Osteoblast (primary cell): ENCODE results near the gene GRPEL2. TPM values are rescaled to one million over a fixed set of nuclear protein-coding genes. Genes with fewer than 3 reads are reported as not detected.
A peak's percentile ranks its signal among the peaks of the same experiment; 100 is the strongest.

Experiments used
- DNase-seq: peaks from one replicate; pipeline ENCODE4 v3.0.0; 2011; ENCODE audit warnings: low spot score, mixed read lengths; ENCODE audit not compliant: insufficient read length; ENCODE audit errors: missing footprints
- H2AFZ ChIP-seq: 2 replicates; pipeline ENCODE4 v1.6.0; 2011; ENCODE audit warnings: mild to moderate bottlenecking, low read length
- H3K27ac ChIP-seq: 2 replicates; pipeline ENCODE4 v1.5.1; 2011; ENCODE audit warnings: mild to moderate bottlenecking, low read depth, low read length, moderate library complexity
- H3K27me3 ChIP-seq: 2 replicates; pipeline ENCODE4 v1.6.0; 2012; ENCODE audit warnings: mild to moderate bottlenecking, control low read depth, inconsistent platforms, low read length, moderate library complexity; ENCODE audit not compliant: insufficient read depth
- H3K36me3 ChIP-seq: 2 replicates; pipeline ENCODE4 v1.5.1; 2011; ENCODE audit warnings: mild to moderate bottlenecking, low read length, control low read depth, moderate library complexity; ENCODE audit not compliant: insufficient read depth
- H3K4me1 ChIP-seq: 2 replicates; pipeline ENCODE4 v1.5.1; 2011; ENCODE audit warnings: mild to moderate bottlenecking, low read length, control low read depth, moderate library complexity; ENCODE audit not compliant: insufficient read depth
- H3K4me2 ChIP-seq: 2 replicates; pipeline ENCODE4 v1.6.0; 2011; ENCODE audit warnings: mild to moderate bottlenecking, low read length; ENCODE audit not compliant: insufficient read depth
- H3K4me3 ChIP-seq: fragments of 200-600 bp; sonication (generic); 3 replicates; pipeline ENCODE4 v1.5.1; 2012; ENCODE audit warnings: mild to moderate bottlenecking, low read length, inconsistent platforms; ENCODE audit not compliant: insufficient read depth
- H3K79me2 ChIP-seq: 2 replicates; pipeline ENCODE4 v1.6.0; 2012; ENCODE audit warnings: mild to moderate bottlenecking, low read length, control low read depth, inconsistent platforms; ENCODE audit not compliant: insufficient read depth
- H3K9me3 ChIP-seq: 2 replicates; pipeline ENCODE4 v1.5.1; 2011; ENCODE audit warnings: low read depth, low read length, control low read depth
- H4K20me1 ChIP-seq: 2 replicates; pipeline ENCODE4 v1.6.0; 2012; ENCODE audit warnings: mild to moderate bottlenecking, low read length, control low read depth; ENCODE audit not compliant: insufficient read depth
- CTCF ChIP-seq: IDR thresholded peaks from 2 replicates; pipeline ENCODE4 v1.5.1; 2011; ENCODE audit warnings: mild to moderate bottlenecking, low read depth, low read length, moderate library complexity; ENCODE audit errors: extremely low read depth
- total RNA-seq: library from RNA; depleted of rRNA; stranded (reverse); fragments of >200 nt; gene quantifications from 2 replicates; pipeline ENCODE4 v1.2.3, GENCODE V29; 2012

The GRPEL2 gene
- total RNA-seq, 1 donor = 34.7 TPM

- H3K79me2 ChIP-seq = no peaks in the 10 kb centered on the region
- no peak overlapping the region for H3K4me3 ChIP-seq
- no peak overlapping the region for H3K27ac ChIP-seq
- no peak overlapping the region for H3K4me2 ChIP-seq
- no peaks in the 10 kb centered on the region for H3K9me3 ChIP-seq
- no peak overlapping the region for H2AFZ ChIP-seq
- no peaks in the 10 kb centered on the region for H4K20me1 ChIP-seq
- no peaks in the 10 kb centered on the region for H3K4me1 ChIP-seq
- H3K27me3 ChIP-seq = no peaks in the 10 kb centered on the region
- no peak for TF ChIP-seq CTCF
- no peak for DNase-seq
- H3K36me3 ChIP-seq = no peaks in the 10 kb centered on the region
These were observed 34.8 kb upstream of the GRPEL2 start for GRCh38 chr5:149310488-149310887.

GRCh38 chr5:149310947-149311658 lies 34.2 kb upstream of the GRPEL2 start:
- Histone ChIP-seq H3K79me2 (no peaks in the 10 kb centered on the region), H2AFZ (no peak overlapping the region), H3K4me2 (no peak overlapping the region), H3K27me3 (no peaks in the 10 kb centered on the region), H3K4me1 (no peaks in the 10 kb centered on the region), H3K9me3 (no peaks in the 10 kb centered on the region), H4K20me1 (no peaks in the 10 kb centered on the region), H3K27ac (no peak overlapping the region), H3K36me3 (no peaks in the 10 kb centered on the region), H3K4me3 (no peak overlapping the region)
- DNase-seq = peak; percentile 84
- TF ChIP-seq CTCF = no peak

GRCh38 chr5:149313151-149313841 lies 32.0 kb upstream of the GRPEL2 start:
- H3K27me3 ChIP-seq = no peaks in the 10 kb centered on the region
- no peak overlapping the region for H2AFZ ChIP-seq
- H4K20me1 ChIP-seq = no peaks in the 10 kb centered on the region
- no peaks in the 10 kb centered on the region for H3K4me1 ChIP-seq
- H3K9me3 ChIP-seq = no peaks in the 10 kb centered on the region
- H3K4me3 ChIP-seq = no peak overlapping the region
- no peak for DNase-seq
- H3K79me2 ChIP-seq = no peaks in the 10 kb centered on the region
- H3K27ac ChIP-seq = no peak overlapping the region
- H3K36me3 ChIP-seq = no peaks in the 10 kb centered on the region
- H3K4me2 ChIP-seq = no peak overlapping the region
- no peak for TF ChIP-seq CTCF

GRCh38 chr5:149314571-149315111 lies 30.7 kb upstream of the GRPEL2 start:
- TF ChIP-seq CTCF = no peak
- H3K4me3 ChIP-seq = no peak overlapping the region
- no peaks in the 10 kb centered on the region for H4K20me1 ChIP-seq
- no peaks in the 10 kb centered on the region for H3K27me3 ChIP-seq
- DNase-seq = no peak
- H3K9me3 ChIP-seq = no peaks in the 10 kb centered on the region
- H3K27ac ChIP-seq = no peak overlapping the region
- no peaks in the 10 kb centered on the region for H3K36me3 ChIP-seq
- H3K4me2 ChIP-seq = no peak overlapping the region
- no peaks in the 10 kb centered on the region for H3K4me1 ChIP-seq
- no peak overlapping the region for H2AFZ ChIP-seq
- no peaks in the 10 kb centered on the region for H3K79me2 ChIP-seq
